ENCODE data around the gene WDFY4. TPM values are rescaled to one million over a fixed set of nuclear protein-coding genes. Genes with fewer than 3 reads are reported as not detected.

WDFY4 gene
- total RNA-seq, 1 experiment from 2014 or later, result 0.23 TPM

GRCh38 chr10:48813291-48813690 is 128.6 kb downstream of the WDFY4 start:
- Histone ChIP-seq H3K4me1 (ENCODE audit: control insufficient read depth, insufficient read depth, low read length) (no peaks in the 10 kb centered on the region), H3K27ac (ENCODE audit: low read length) (no peak overlapping the region), H3K9me3 (ENCODE audit: control insufficient read depth, insufficient read depth, low read depth, low read length) (no peaks in the 10 kb centered on the region), H3K36me3 (ENCODE audit: control insufficient read depth, insufficient read depth, low read length) (no peaks in the 10 kb centered on the region), H3K4me3 (ENCODE audit: low read depth in 2 of 2, low read length in 2 of 2) (no peak overlapping the region), H3K27me3 (ENCODE audit: control insufficient read depth, insufficient read depth, low read length) (peaks cover 10% of the 10 kb centered on the region)
- intact Hi-C loops (cut with micrococcal nuclease; ENCODE audit: unreplicated experiment), result no loop called here
- BruUV-seq (replicated peaks), result no TSS peak
- in situ Hi-C loops (cut with HindIII; ENCODE audit: low pct_unique_long_range_greater_than_20kb, low sequenced_read_pairs), result no loop called here
- no peak for TF ChIP-seq CTCF (IDR thresholded peaks at IDR 0.05)
- TF ChIP-seq POLR2AphosphoS5 (IDR thresholded peaks at IDR 0.05; ENCODE audit: low read depth, low read length), result no peak
- no peak for TF ChIP-seq TCF7L2 (IDR thresholded peaks at IDR 0.05; ENCODE audit: low read depth, low read length)
- no peak for TF ChIP-seq REST (IDR thresholded peaks at IDR 0.05; ENCODE audit: insufficient read depth in 1 of 2, low read depth in 2 of 2, low read length in 1 of 2)
- no peak for TF ChIP-seq SIN3A (IDR thresholded peaks at IDR 0.05; ENCODE audit: borderline replicate concordance, insufficient read depth, low read depth, low read length)
- CTCF ChIA-PET, result no interaction called here
- POLR2A ChIA-PET, result no interaction called here
- no peak for ATAC-seq
- no peak for DNase-seq (ENCODE audit: low read depth, low spot score)

- no peak overlapping the region for H3K4me3 ChIP-seq (ENCODE audit: low read depth in 2 of 2, low read length in 2 of 2)
- POLR2A ChIA-PET, result no interaction called here
- no peak overlapping the region for H3K27ac ChIP-seq (ENCODE audit: low read length)
- CTCF ChIA-PET, result no interaction called here
- no peaks in the 10 kb centered on the region for H3K4me1 ChIP-seq (ENCODE audit: control insufficient read depth, insufficient read depth, low read length)
- intact Hi-C loops (cut with micrococcal nuclease; ENCODE audit: unreplicated experiment), result no loop called here
- BruUV-seq (replicated peaks), result no TSS peak
- no peak for DNase-seq (ENCODE audit: low read depth, low spot score)
- no peak for ATAC-seq
- H3K27me3 ChIP-seq (ENCODE audit: control insufficient read depth, insufficient read depth, low read length), result peaks cover 10% of the 10 kb centered on the region
- no peaks in the 10 kb centered on the region for H3K36me3 ChIP-seq (ENCODE audit: control insufficient read depth, insufficient read depth, low read length)
- in situ Hi-C loops (cut with HindIII; ENCODE audit: low pct_unique_long_range_greater_than_20kb, low sequenced_read_pairs), result no loop called here
- no peaks in the 10 kb centered on the region for H3K9me3 ChIP-seq (ENCODE audit: control insufficient read depth, insufficient read depth, low read depth, low read length)
- TF ChIP-seq REST (IDR thresholded peaks at IDR 0.05; ENCODE audit: insufficient read depth in 1 of 2, low read depth in 2 of 2, low read length in 1 of 2), result no peak
- TF ChIP-seq SIN3A (IDR thresholded peaks at IDR 0.05; ENCODE audit: borderline replicate concordance, insufficient read depth, low read depth, low read length), result no peak
- TF ChIP-seq TCF7L2 (IDR thresholded peaks at IDR 0.05; ENCODE audit: low read depth, low read length), result no peak
- no peak for TF ChIP-seq POLR2AphosphoS5 (IDR thresholded peaks at IDR 0.05; ENCODE audit: low read depth, low read length)
These were observed 129.2 kb downstream of the WDFY4 start for GRCh38 chr10:48813825-48814224.
